ENCODE data around the gene SUN1.

The SUN1 gene

GRCh38 chr7:783556-784490 lies 48.5 kb upstream of the SUN1 start:
- Histone ChIP-seq H3K4me3 (ENCODE audit: low read depth, low read length) (no peak overlapping the region), H3K27ac (ENCODE audit: extremely low read depth, low read depth, low read length) (no peak overlapping the region), H3K36me3 (ENCODE audit: control insufficient read depth in 2 of 2, insufficient read depth in 1 of 2, low read length in 2 of 2) (peaks cover 10 to 70% of the 10 kb centered on the region in 2 experiments), H3K9me3 (ENCODE audit: control insufficient read depth, insufficient read depth, low read depth, low read length) (no peaks in the 10 kb centered on the region), H3K4me1 (ENCODE audit: control insufficient read depth, insufficient read depth, low read length) (no peaks in the 10 kb centered on the region)
- POLR2A ChIA-PET = no interaction called here
- CTCF ChIA-PET = no interaction called here
- TF ChIP-seq OSR2 (tag by site-specific recombination; IDR thresholded peaks at IDR 0.05) (no peak), ZNF830 (tag by site-specific recombination; IDR thresholded peaks at IDR 0.05; ENCODE audit: low read depth) (no peak)

- Histone ChIP-seq H3K4me3 (ENCODE audit: low read depth, low read length) (no peak overlapping the region), H3K9me3 (ENCODE audit: control insufficient read depth, insufficient read depth, low read depth, low read length) (no peaks in the 10 kb centered on the region), H3K4me1 (ENCODE audit: control insufficient read depth, insufficient read depth, low read length) (no peaks in the 10 kb centered on the region), H3K36me3 (ENCODE audit: control insufficient read depth in 2 of 2, insufficient read depth in 1 of 2, low read length in 2 of 2) (peaks cover 10 to 61% of the 10 kb centered on the region in 2 experiments), H3K27ac (ENCODE audit: extremely low read depth, low read depth, low read length) (no peak overlapping the region)
- TF ChIP-seq ZNF266 (tag by site-specific recombination; IDR thresholded peaks at IDR 0.05; ENCODE audit: low read depth) (no peak), GLIS1 (tag by site-specific recombination; IDR thresholded peaks at IDR 0.05) (no peak), ZNF223 (tag by site-specific recombination; IDR thresholded peaks at IDR 0.05) (no peak), ZFP37 (tag by site-specific recombination; IDR thresholded peaks at IDR 0.05) (no peak)
- POLR2A ChIA-PET = no interaction called here
- CTCF ChIA-PET = no interaction called here
Observed at GRCh38 chr7:784971-785370, 47.3 kb upstream of the SUN1 start.

GRCh38 chr7:785416-785815 lies 46.9 kb upstream of the SUN1 start:
- Histone ChIP-seq H3K9me3 (ENCODE audit: control insufficient read depth, insufficient read depth, low read depth, low read length) (no peaks in the 10 kb centered on the region), H3K27ac (ENCODE audit: extremely low read depth, low read depth, low read length) (no peak overlapping the region), H3K4me1 (ENCODE audit: control insufficient read depth, insufficient read depth, low read length) (no peaks in the 10 kb centered on the region), H3K36me3 (ENCODE audit: control insufficient read depth in 2 of 2, insufficient read depth in 1 of 2, low read length in 2 of 2) (peaks cover 7 to 57% of the 10 kb centered on the region in 2 experiments), H3K4me3 (ENCODE audit: low read depth, low read length) (no peak overlapping the region)
- ChIA-PET POLR2A (no interaction called here), CTCF (interaction anchor here (1.0 to 2.1 kb wide), 3 partner anchors 13 to 51 kb away, joined by 3 to 4 read pairs (median 3); no protein-coding TSS in a partner anchor)
- TF ChIP-seq ZNF148 (tag by site-specific recombination; IDR thresholded peaks at IDR 0.05; ENCODE audit: borderline replicate concordance) = no peak
- TF ChIP-seq ZNF433 (tag by site-specific recombination; IDR thresholded peaks at IDR 0.05; ENCODE audit: low read depth) = no peak
- TF ChIP-seq ZNF707 (tag by site-specific recombination; IDR thresholded peaks at IDR 0.05) = no peak
- TF ChIP-seq ZBTB11 (tag by site-specific recombination; conservative IDR thresholded peaks at IDR 0.05; ENCODE audit: low read depth) = no peak
- no peak for TF ChIP-seq ZNF169 (tag by site-specific recombination; IDR thresholded peaks at IDR 0.05)
- no peak for TF ChIP-seq KLF8 (tag by site-specific recombination; IDR thresholded peaks at IDR 0.05)

All from HEK293 (cell line).